H1 (cell line): ENCODE data around the gene MED29. TPM values are rescaled to one million over a fixed set of nuclear protein-coding genes. Genes with fewer than 3 reads are reported as not detected.

ENCODE experiments used
- HDAC2 ChIP-seq, 2 experiments: fragments of 300-600 bp in 1 of 2; sonication (generic) in 1 of 2; IDR thresholded peaks; 2 replicates each; pipeline ENCODE4 v1.6.1; 2011 to 2012; ENCODE audit warnings: low read depth in 2 of 2, low read length in 2 of 2, mild to moderate bottlenecking in 2 of 2, moderate library complexity in 2 of 2, borderline replicate concordance in 1 of 2, inconsistent platforms in 1 of 2
- PHF8 ChIP-seq: fragments of 200-600 bp; sonication (generic); conservative IDR thresholded peaks from 2 replicates; pipeline ENCODE4 v1.7.1; 2012; ENCODE audit warnings: low read depth, mild to moderate bottlenecking, inconsistent platforms, low read length, moderate library complexity
- SAP30 ChIP-seq: fragments of 300-600 bp; sonication (generic); IDR thresholded peaks from 2 replicates; pipeline ENCODE4 v1.7.1; 2012; ENCODE audit warnings: low read length, moderate library complexity, mild to moderate bottlenecking, inconsistent platforms; ENCODE audit not compliant: insufficient read depth, insufficient replicate concordance
- SUZ12 ChIP-seq: fragments of 200-600 bp; sonication (generic); IDR thresholded peaks from 2 replicates; pipeline ENCODE4 v1.6.1; 2012; ENCODE audit warnings: mild to moderate bottlenecking, inconsistent platforms, low read length, moderate library complexity, mixed read lengths
- polyA plus RNA-seq, 7 experiments: library from polyadenylated mRNA; depleted of rRNA in 3 of 7; stranded (reverse) in 5 of 7; unstranded in 2 of 7; fragments of >200 nt in 5 of 7; fragments of 200-250 nt in 2 of 7; gene quantifications; 1 replicate in 5 of 7; 2 replicates in 1 of 7; 4 replicates in 1 of 7; pipeline versions ENCODE4 v1.2.1 to v1.2.3, GENCODE V29; 2011 to 2013; ENCODE audit warnings: missing spikeins in 2 of 7, mixed read lengths in 2 of 7
- total RNA-seq: library from RNA; stranded (reverse); fragmentation: NEBNext Ultra II Directional; extraction: Animal tissue kit (Norgen Biotek cat#: 25700); gene quantifications from 2 replicates; pipeline ENCODE4 v1.2.1, GENCODE V29; 2021

The MED29 gene
- total and polyA plus RNA-seq, 2 of the 8 experiments (the other 6 are each of a cell fraction or from before 2014, with no cell fraction given), result 31.1 to 52.5 TPM

DNA sequence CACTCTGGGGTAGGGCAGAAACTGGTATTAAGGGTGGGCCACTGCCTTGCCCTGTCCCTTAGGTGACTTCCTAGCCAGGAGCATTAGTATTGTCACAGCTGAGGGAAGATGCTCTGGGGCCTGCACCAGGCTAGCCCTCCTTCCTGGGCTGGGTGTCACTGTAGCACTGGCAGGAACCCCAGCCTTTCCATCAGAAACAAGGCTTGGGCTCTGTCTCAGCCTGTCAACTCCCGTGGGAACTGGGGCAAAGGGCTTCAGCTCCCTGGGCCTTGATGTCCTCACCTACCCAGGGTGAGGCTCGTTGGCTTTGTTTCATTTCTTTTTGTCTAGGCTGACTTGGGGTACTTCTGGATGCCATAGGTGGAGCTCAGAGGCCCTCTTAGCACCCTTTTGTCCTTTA, 18.2 kb upstream of the MED29 start (continued):
- TF ChIP-seq SAP30 (no peak), SUZ12 (no peak), PHF8 (no peak), HDAC2 (IDR thresholded peaks at IDR 0.05; ENCODE audit: borderline replicate concordance in 1 of 2, low read depth in 2 of 2, low read length in 2 of 2) (no peak)
